HG03575 (cell line): ENCODE data around the gene ABCG1.

ENCODE experiments used
- ATAC-seq: cut with Tn5 transposase; IDR thresholded peaks from one replicate; pipeline ENCODE4 v1.9.1; 2021; ENCODE audit not compliant: unreplicated experiment, insufficient number of reproducible peaks, low FRiP score; ENCODE audit errors: extremely low read depth

Gene ABCG1

GRCh38 chr21:42324896-42325295 is 106.0 kb downstream of the ABCG1 start:
- ATAC-seq = no peak

- ATAC-seq = no peak
Observed at GRCh38 chr21:42330380-42331371, 111.7 kb downstream of the ABCG1 start.

GRCh38 chr21:42331660-42332059 is 112.7 kb downstream of the ABCG1 start:
- no peak for ATAC-seq

- no peak for ATAC-seq
Observed at GRCh38 chr21:42332557-42333317, 113.8 kb downstream of the ABCG1 start.

GRCh38 chr21:42336054-42336453 is 117.1 kb downstream of the ABCG1 start:
- no peak for ATAC-seq

GRCh38 chr21:42337276-42337675 is 118.3 kb downstream of the ABCG1 start:
- no peak for ATAC-seq

GRCh38 chr21:42337830-42338728 is 119.1 kb downstream of the ABCG1 start:
- ATAC-seq = no peak

- ATAC-seq = no peak
Observed at GRCh38 chr21:42338729-42339715, 120.1 kb downstream of the ABCG1 start.

- ATAC-seq = no peak
Observed at GRCh38 chr21:42340187-42341050, 121.5 kb downstream of the ABCG1 start.

- ATAC-seq = no peak
Observed at GRCh38 chr21:42341776-42342542, 123.0 kb downstream of the ABCG1 start.

GRCh38 chr21:42343101-42343500 is 124.2 kb downstream of the ABCG1 start:
- no peak for ATAC-seq

GRCh38 chr21:42343556-42343955 is 124.6 kb downstream of the ABCG1 start:
- no peak for ATAC-seq

GRCh38 chr21:42343963-42344510 is 125.1 kb downstream of the ABCG1 start:
- ATAC-seq = no peak

GRCh38 chr21:42344631-42345030 is 125.7 kb downstream of the ABCG1 start:
- no peak for ATAC-seq

GRCh38 chr21:42346441-42346840 is 127.5 kb downstream of the ABCG1 start:
- ATAC-seq = no peak
